ENCODE data around the gene PRKN.

The PRKN gene

GRCh38 chr6:162256361-162256760, 471.2 kb downstream of the PRKN start:
- H3K9ac ChIP-seq (ENCODE audit: low read depth, low read length): no peak overlapping the region
- H3K9me3 ChIP-seq (ENCODE audit: control insufficient read depth, insufficient read depth, low read length): no peaks in the 10 kb centered on the region
- no peaks in the 10 kb centered on the region for H3K36me3 ChIP-seq (ENCODE audit: insufficient read depth, low read length)
- H3K4me1 ChIP-seq (ENCODE audit: insufficient read depth, low read length): no peaks in the 10 kb centered on the region

DNA sequence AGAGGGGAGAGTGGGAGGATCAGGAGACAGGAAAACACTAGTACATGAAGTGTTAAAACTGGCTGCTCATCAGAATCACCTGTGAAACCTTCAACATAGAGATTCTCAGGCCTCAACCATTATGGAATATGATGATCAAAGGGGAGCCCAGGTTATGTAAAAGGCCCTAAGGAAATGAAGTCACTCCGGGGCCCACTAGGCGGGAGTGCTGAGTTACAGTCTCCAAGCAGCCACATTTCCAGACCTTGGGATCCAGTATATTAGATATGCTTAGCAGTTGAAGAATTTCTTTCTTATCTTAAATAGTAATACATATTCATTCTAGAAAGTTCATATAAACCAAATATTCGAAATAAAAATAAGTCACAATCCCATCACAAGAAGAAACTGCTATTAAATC, 476.3 kb downstream of the PRKN start:
- Histone ChIP-seq H3K9ac (ENCODE audit: low read depth, low read length) (no peak overlapping the region), H3K4me1 (ENCODE audit: insufficient read depth, low read length) (no peaks in the 10 kb centered on the region), H3K36me3 (ENCODE audit: insufficient read depth, low read length) (no peaks in the 10 kb centered on the region), H3K9me3 (ENCODE audit: control insufficient read depth, insufficient read depth, low read length) (no peaks in the 10 kb centered on the region)

DNA sequence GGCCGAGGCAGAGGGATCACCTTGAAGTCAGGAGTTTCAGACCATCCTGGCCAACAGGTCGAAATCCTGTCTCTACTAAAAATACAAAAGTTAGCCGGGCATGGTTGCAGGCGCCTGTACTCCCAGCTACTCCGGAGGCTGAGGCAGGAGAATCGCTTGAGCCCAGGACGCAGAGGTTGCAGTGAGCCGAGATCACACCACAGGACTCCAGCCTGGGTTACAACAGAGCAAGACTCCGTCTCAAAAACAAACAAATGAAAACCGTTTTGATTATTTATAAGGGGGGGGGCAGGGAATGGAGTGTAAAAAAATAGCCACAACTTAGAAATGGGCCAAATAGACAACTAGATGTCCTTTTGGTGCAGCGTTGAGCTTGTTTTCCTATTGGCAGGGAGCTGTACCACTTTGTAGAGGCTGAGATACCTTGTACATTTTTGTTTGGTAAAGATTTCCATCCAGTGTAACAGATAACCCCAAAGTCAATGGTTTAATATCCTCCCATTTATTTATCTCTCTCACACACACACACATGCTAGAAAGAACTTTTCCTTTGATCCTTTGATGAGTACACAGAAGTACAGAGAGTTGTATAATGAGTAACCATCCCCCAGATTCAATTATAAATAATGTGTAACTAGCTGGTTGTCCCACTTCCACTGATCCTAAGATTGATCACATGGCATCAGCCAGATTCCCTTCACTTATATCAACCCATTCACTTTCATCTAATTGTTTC, 477.5 kb downstream of the PRKN start:
- H3K9me3 ChIP-seq (ENCODE audit: control insufficient read depth, insufficient read depth, low read length): no peaks in the 10 kb centered on the region
- H3K4me1 ChIP-seq (ENCODE audit: insufficient read depth, low read length): no peaks in the 10 kb centered on the region
- no peaks in the 10 kb centered on the region for H3K36me3 ChIP-seq (ENCODE audit: insufficient read depth, low read length)
- H3K9ac ChIP-seq (ENCODE audit: low read depth, low read length): no peak overlapping the region

GRCh38 chr6:162245830-162246420, 481.6 kb downstream of the PRKN start:
- Histone ChIP-seq H3K9me3 (ENCODE audit: control insufficient read depth, insufficient read depth, low read length) (no peaks in the 10 kb centered on the region), H3K9ac (ENCODE audit: low read depth, low read length) (no peak overlapping the region), H3K4me1 (ENCODE audit: insufficient read depth, low read length) (no peaks in the 10 kb centered on the region), H3K36me3 (ENCODE audit: insufficient read depth, low read length) (no peaks in the 10 kb centered on the region)

GRCh38 chr6:162244031-162244430, 483.5 kb downstream of the PRKN start:
- H3K36me3 ChIP-seq (ENCODE audit: insufficient read depth, low read length): no peaks in the 10 kb centered on the region
- no peaks in the 10 kb centered on the region for H3K9me3 ChIP-seq (ENCODE audit: control insufficient read depth, insufficient read depth, low read length)
- no peaks in the 10 kb centered on the region for H3K4me1 ChIP-seq (ENCODE audit: insufficient read depth, low read length)
- no peak overlapping the region for H3K9ac ChIP-seq (ENCODE audit: low read depth, low read length)

DNA sequence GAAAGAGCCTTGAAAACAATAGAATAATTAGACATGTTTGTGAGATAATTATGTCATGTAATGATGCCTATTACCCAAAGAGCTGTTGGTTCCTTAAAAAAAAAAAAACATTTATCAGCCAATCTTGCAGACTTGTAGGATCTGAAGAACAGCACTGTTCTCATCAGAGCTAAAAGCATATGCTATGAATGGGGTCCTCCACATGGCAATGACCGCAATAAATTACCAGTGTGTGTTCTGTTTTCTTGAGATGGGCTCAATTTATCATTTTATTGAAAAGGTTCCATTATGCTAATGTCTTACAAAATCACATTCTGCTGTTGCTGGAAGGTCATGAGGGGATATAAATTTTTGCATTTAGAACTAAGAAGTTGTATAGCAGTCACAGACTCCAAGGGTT, 484.7 kb downstream of the PRKN start:
- no peaks in the 10 kb centered on the region for H3K36me3 ChIP-seq (ENCODE audit: insufficient read depth, low read length)
- no peaks in the 10 kb centered on the region for H3K4me1 ChIP-seq (ENCODE audit: insufficient read depth, low read length)
- no peaks in the 10 kb centered on the region for H3K9me3 ChIP-seq (ENCODE audit: control insufficient read depth, insufficient read depth, low read length)
- H3K9ac ChIP-seq (ENCODE audit: low read depth, low read length): no peak overlapping the region

DNA sequence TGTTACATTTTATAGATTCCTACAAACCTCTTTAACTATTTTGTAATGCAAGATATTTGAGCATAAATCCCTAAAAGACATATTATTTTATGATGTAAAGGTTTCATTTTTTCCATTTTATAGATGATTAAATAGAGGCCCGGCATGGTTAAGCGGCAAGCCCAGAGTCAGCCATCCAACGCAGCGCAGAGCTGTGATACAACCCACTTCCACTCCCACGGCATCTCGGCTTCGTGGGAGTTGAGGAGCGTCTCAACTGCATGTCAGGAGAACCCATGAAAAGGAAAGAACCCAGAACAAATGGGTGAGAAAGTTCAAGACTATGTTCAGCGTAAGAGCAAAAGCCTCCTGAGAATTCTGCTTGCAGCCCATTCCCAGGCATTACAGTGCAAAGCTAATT, 488.2 kb downstream of the PRKN start:
- Histone ChIP-seq H3K36me3 (ENCODE audit: insufficient read depth, low read length) (no peaks in the 10 kb centered on the region), H3K9ac (ENCODE audit: low read depth, low read length) (no peak overlapping the region), H3K9me3 (ENCODE audit: control insufficient read depth, insufficient read depth, low read length) (no peaks in the 10 kb centered on the region), H3K4me1 (ENCODE audit: insufficient read depth, low read length) (no peaks in the 10 kb centered on the region)

- no peaks in the 10 kb centered on the region for H3K36me3 ChIP-seq (ENCODE audit: insufficient read depth, low read length)
- no peak overlapping the region for H3K9ac ChIP-seq (ENCODE audit: low read depth, low read length)
- no peaks in the 10 kb centered on the region for H3K4me1 ChIP-seq (ENCODE audit: insufficient read depth, low read length)
- no peaks in the 10 kb centered on the region for H3K9me3 ChIP-seq (ENCODE audit: control insufficient read depth, insufficient read depth, low read length)
Measured at GRCh38 chr6:162238675-162239074, 488.9 kb downstream of the PRKN start.

DNA sequence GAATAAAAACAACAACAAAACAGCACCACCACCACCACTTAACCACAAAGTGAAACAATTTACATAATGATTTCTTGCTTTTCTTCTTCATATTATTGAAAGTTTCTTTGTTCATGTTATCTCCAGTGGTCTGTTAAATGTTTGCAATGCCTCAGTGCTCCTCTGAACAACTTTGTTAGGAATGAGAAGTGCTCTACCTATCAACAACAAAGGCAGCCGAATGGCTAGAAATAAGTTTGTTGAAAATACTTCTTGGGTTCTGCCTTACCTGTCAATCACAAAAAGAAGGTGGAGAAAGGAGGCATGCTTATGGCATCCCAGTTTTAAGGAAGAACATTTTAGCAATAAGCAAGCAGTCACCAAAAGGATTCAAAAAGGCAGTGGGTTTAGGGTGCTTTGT, 490.2 kb downstream of the PRKN start:
- Histone ChIP-seq H3K36me3 (ENCODE audit: insufficient read depth, low read length) (no peaks in the 10 kb centered on the region), H3K4me1 (ENCODE audit: insufficient read depth, low read length) (no peaks in the 10 kb centered on the region), H3K9me3 (ENCODE audit: control insufficient read depth, insufficient read depth, low read length) (no peaks in the 10 kb centered on the region), H3K9ac (ENCODE audit: low read depth, low read length) (no peak overlapping the region)

DNA sequence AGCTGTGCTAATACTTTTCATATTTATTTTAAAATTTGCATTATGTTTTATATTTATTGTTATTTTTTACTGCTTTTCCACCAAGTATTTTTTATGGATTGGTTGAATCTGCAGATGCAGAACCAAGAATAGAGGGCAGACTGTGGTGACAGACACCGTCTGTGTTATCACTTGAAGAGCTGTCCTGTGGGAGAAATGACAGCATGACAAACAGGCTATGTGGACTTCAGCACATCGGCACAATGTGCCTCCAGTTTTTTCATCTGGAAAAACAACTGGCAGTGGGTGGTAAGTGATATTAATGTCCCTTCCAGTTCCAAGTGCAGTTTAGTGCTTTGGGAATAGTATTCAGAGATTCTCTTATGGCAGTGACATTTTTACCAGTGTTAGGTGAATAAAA, 492.9 kb downstream of the PRKN start:
- H3K9me3 ChIP-seq (ENCODE audit: control insufficient read depth, insufficient read depth, low read length): no peaks in the 10 kb centered on the region
- no peaks in the 10 kb centered on the region for H3K4me1 ChIP-seq (ENCODE audit: insufficient read depth, low read length)
- no peaks in the 10 kb centered on the region for H3K36me3 ChIP-seq (ENCODE audit: insufficient read depth, low read length)
- H3K9ac ChIP-seq (ENCODE audit: low read depth, low read length): no peak overlapping the region

- H3K4me1 ChIP-seq (ENCODE audit: insufficient read depth, low read length): no peaks in the 10 kb centered on the region
Measured at GRCh38 chr6:162230147-162230752, 497.3 kb downstream of the PRKN start.

DNA sequence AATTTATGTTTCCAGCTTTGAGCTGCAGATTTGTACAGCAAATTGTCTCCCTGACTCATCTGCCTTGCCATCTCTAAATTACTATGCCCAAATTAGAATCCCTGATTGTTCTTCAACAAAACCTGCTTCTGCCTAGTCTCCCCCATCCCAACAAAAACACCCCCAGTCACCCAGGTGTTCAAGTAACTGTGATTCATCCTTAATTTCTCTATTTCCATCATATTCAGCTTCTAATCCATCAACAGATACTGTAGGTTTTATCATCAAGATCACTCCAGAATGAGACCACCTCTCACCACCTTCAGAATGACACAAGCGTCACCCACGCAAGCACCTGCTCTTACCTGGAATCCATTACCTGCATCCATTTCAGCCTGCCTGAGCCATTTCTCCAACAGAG, 498.5 kb downstream of the PRKN start:
- Histone ChIP-seq H3K9me3 (ENCODE audit: control insufficient read depth, insufficient read depth, low read length) (no peaks in the 10 kb centered on the region), H3K4me1 (ENCODE audit: insufficient read depth, low read length) (no peaks in the 10 kb centered on the region), H3K9ac (ENCODE audit: low read depth, low read length) (no peak overlapping the region)

More at GRCh38 chr6:162230147-162230752, 497.3 kb downstream of the PRKN start:
- Histone ChIP-seq H3K9me3 (ENCODE audit: control insufficient read depth, insufficient read depth, low read length) (no peaks in the 10 kb centered on the region), H3K9ac (ENCODE audit: low read depth, low read length) (no peak overlapping the region), H3K36me3 (ENCODE audit: insufficient read depth, low read length) (no peaks in the 10 kb centered on the region)

GRCh38 chr6:162226803-162227202, 500.8 kb downstream of the PRKN start:
- H3K4me1 ChIP-seq (ENCODE audit: insufficient read depth, low read length): no peaks in the 10 kb centered on the region
- H3K9me3 ChIP-seq (ENCODE audit: control insufficient read depth, insufficient read depth, low read length): no peaks in the 10 kb centered on the region
- no peak overlapping the region for H3K9ac ChIP-seq (ENCODE audit: low read depth, low read length)
- no peaks in the 10 kb centered on the region for H3K36me3 ChIP-seq (ENCODE audit: insufficient read depth, low read length)

More for the DNA sequence above, 498.5 kb downstream of the PRKN start:
- H3K36me3 ChIP-seq (ENCODE audit: insufficient read depth, low read length): no peaks in the 10 kb centered on the region

- no peaks in the 10 kb centered on the region for H3K36me3 ChIP-seq (ENCODE audit: insufficient read depth, low read length)
- H3K9ac ChIP-seq (ENCODE audit: low read depth, low read length): no peak overlapping the region
- no peaks in the 10 kb centered on the region for H3K4me1 ChIP-seq (ENCODE audit: insufficient read depth, low read length)
- H3K9me3 ChIP-seq (ENCODE audit: control insufficient read depth, insufficient read depth, low read length): no peaks in the 10 kb centered on the region
Measured at GRCh38 chr6:162222521-162222920, 505.0 kb downstream of the PRKN start.

DNA sequence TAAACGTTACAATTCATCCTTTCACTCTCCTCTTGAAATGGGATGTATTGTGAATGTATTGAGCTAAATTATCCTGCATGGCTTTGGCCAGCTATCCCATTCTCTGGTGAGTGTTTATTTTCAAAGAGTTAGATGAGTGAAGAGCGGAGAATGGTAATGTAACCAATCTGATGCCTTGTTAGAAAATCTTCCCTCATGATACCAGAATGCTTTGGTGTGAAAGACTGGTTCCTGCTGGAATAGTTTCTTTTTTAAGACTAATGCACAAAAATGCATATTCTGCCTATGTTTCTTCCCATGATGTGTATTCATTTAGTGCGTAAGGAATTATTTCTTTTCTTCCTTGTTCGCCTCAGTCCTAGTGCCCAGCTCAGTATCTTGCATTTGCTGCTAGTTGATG, 506.7 kb downstream of the PRKN start:
- no peaks in the 10 kb centered on the region for H3K36me3 ChIP-seq (ENCODE audit: insufficient read depth, low read length)
- H3K9ac ChIP-seq (ENCODE audit: low read depth, low read length): no peak overlapping the region
- no peaks in the 10 kb centered on the region for H3K4me1 ChIP-seq (ENCODE audit: insufficient read depth, low read length)
- no peaks in the 10 kb centered on the region for H3K9me3 ChIP-seq (ENCODE audit: control insufficient read depth, insufficient read depth, low read length)
